IMR-90 (cell line): ENCODE measurements around the gene CEBPE. TPM values are rescaled to one million over a fixed set of nuclear protein-coding genes. Genes with fewer than 3 reads are reported as not detected.

Experiments used
- ATAC-seq: fragments of 200-7000 bp; cut with Tn5 transposase; 2 replicates; pipeline ENCODE4 v1.9.1; 2020; ENCODE audit warnings: low read depth, mild to moderate bottlenecking, moderate library complexity
- BruUV-seq: library from RNA; stranded (reverse); fragments of 400-500 nt; replicated peaks from 2 replicates; lab custom pipeline; 2021; lab: Mats Ljungman, UMichigan
- CTCF ChIA-PET: fragments of 300-600 bp; formaldehyde crosslinking; extraction: SDS; loops from one replicate; lab custom pipeline; 2021; ENCODE audit warnings: antibody characterized with exemption; lab: Yijun Ruan, JAX
- POLR2A ChIA-PET: fragments of 300-600 bp; sonication (Branson Sonifier 250); formaldehyde crosslinking; loops from one replicate; lab custom pipeline; 2022; ENCODE audit warnings: antibody characterized with exemption; ENCODE audit not compliant: unreplicated experiment; lab: Charles Lee
- DNase-seq: peaks from one replicate; pipeline ENCODE4 v3.0.0; 2013
- H2AFZ ChIP-seq: replicated peaks from 2 replicates; pipeline ENCODE3; 2013; ENCODE audit warnings: low read length, mild to moderate bottlenecking; ENCODE audit not compliant: poor library complexity
- H2AK5ac ChIP-seq: 2 replicates; pipeline ENCODE4 v1.6.1; 2013; ENCODE audit warnings: low read depth, low read length, inconsistent platforms
- H2AK9ac ChIP-seq: replicated peaks from 2 replicates; pipeline ENCODE3; 2013; ENCODE audit warnings: mild to moderate bottlenecking, low read depth, low read length, moderate library complexity; ENCODE audit not compliant: poor library complexity
- H2BK120ac ChIP-seq: 2 replicates; pipeline ENCODE4 v1.6.1; 2013; ENCODE audit warnings: low read depth, low read length, inconsistent platforms
- H2BK15ac ChIP-seq: 3 replicates; pipeline ENCODE4 v1.6.1; 2013; ENCODE audit warnings: low read depth, low read length, inconsistent platforms
- H2BK20ac ChIP-seq: 2 replicates; pipeline ENCODE4 v1.6.1; 2013; ENCODE audit warnings: low read depth, mild to moderate bottlenecking, inconsistent platforms, low read length, moderate library complexity
- H2BK5ac ChIP-seq: 2 replicates; pipeline ENCODE4 v1.6.1; 2013; ENCODE audit warnings: mild to moderate bottlenecking, low read depth, low read length, inconsistent platforms; ENCODE audit not compliant: poor library complexity, severe bottlenecking
- H3K14ac ChIP-seq: replicated peaks from 2 replicates; pipeline ENCODE4 v1.6.1; 2013; ENCODE audit warnings: low read depth, low read length, inconsistent platforms
- H3K18ac ChIP-seq: 2 replicates; pipeline ENCODE4 v1.6.1; 2013; ENCODE audit warnings: low read depth, low read length, control low read depth
- H3K23ac ChIP-seq: 2 replicates; pipeline ENCODE4 v1.6.1; 2013; ENCODE audit warnings: low read depth, low read length, inconsistent platforms
- H3K27ac ChIP-seq: 2 replicates; pipeline ENCODE4 v1.5.1; 2013; ENCODE audit warnings: mild to moderate bottlenecking, control low read depth, low read length; ENCODE audit not compliant: insufficient read depth
- H3K27me3 ChIP-seq: 2 replicates; pipeline ENCODE4 v1.6.1; 2013; ENCODE audit warnings: low read length; ENCODE audit not compliant: control insufficient read depth, insufficient read depth
- H3K36me3 ChIP-seq: 2 replicates; pipeline ENCODE4 v1.6.1; 2013; ENCODE audit warnings: low read length, mixed read lengths; ENCODE audit not compliant: control insufficient read depth, insufficient read depth
- H3K4ac ChIP-seq: 2 replicates; pipeline ENCODE4 v1.6.1; 2013; ENCODE audit warnings: low read depth, low read length, inconsistent platforms
- H3K4me1 ChIP-seq: 2 replicates; pipeline ENCODE4 v1.6.1; 2013; ENCODE audit warnings: low read length, mixed read lengths; ENCODE audit not compliant: control insufficient read depth, insufficient read depth
- H3K4me2 ChIP-seq: 2 replicates; pipeline ENCODE4 v1.6.1; 2013; ENCODE audit warnings: low read depth, mild to moderate bottlenecking, control low read depth, low read length, moderate library complexity
- H3K4me3 ChIP-seq: 2 replicates; pipeline ENCODE4 v1.5.1; 2013; ENCODE audit warnings: low read depth, mild to moderate bottlenecking, control low read depth, low read length, moderate library complexity; ENCODE audit not compliant: insufficient read depth
- H3K56ac ChIP-seq: 2 replicates; pipeline ENCODE4 v1.6.1; 2013; ENCODE audit warnings: low read length, inconsistent platforms; ENCODE audit not compliant: insufficient read depth; ENCODE audit errors: extremely low read depth
- H3K79me1 ChIP-seq, 2 experiments: 2 replicates each; pipeline ENCODE4 v1.6.1; 2013; ENCODE audit warnings: low read length in 2 of 2, inconsistent platforms in 1 of 2, low read depth in 1 of 2
- H3K9ac ChIP-seq: 2 replicates; pipeline ENCODE4 v1.6.1; 2013; ENCODE audit warnings: low read depth, low read length, control low read depth
- H3K9me1 ChIP-seq: 2 replicates; pipeline ENCODE4 v1.6.1; 2013; ENCODE audit warnings: low read length, inconsistent platforms; ENCODE audit not compliant: insufficient read depth
- H3K9me3 ChIP-seq: 2 replicates; pipeline ENCODE4 v1.6.1; 2013; ENCODE audit warnings: low read length; ENCODE audit not compliant: control insufficient read depth, insufficient read depth
- H4K20me1 ChIP-seq: 2 replicates; pipeline ENCODE4 v1.6.1; 2013; ENCODE audit warnings: low read length, inconsistent platforms; ENCODE audit not compliant: insufficient read depth
- H4K5ac ChIP-seq: 2 replicates; pipeline ENCODE4 v1.6.1; 2013; ENCODE audit warnings: mild to moderate bottlenecking, low read depth, low read length, control low read depth
- H4K8ac ChIP-seq, 2 experiments: 2 replicates each; pipeline ENCODE4 v1.6.1; 2013; ENCODE audit warnings: low read depth in 2 of 2, low read length in 2 of 2, control low read depth in 1 of 2, inconsistent platforms in 1 of 2
- H4K91ac ChIP-seq: 2 replicates; pipeline ENCODE4 v1.6.1; 2013; ENCODE audit warnings: low read depth, low read length, inconsistent platforms; ENCODE audit not compliant: insufficient read depth
- BHLHE40 ChIP-seq: fragments of 150-350 bp; IDR thresholded peaks from 2 replicates; pipeline ENCODE4 v1.6.1; 2016; ENCODE audit warnings: mild to moderate bottlenecking, low read depth, low read length
- CEBPB ChIP-seq: IDR thresholded peaks from 2 replicates; pipeline ENCODE4 v1.6.1; 2012; ENCODE audit warnings: low read depth, low read length, improper control_type of control experiment
- CHD1 ChIP-seq: IDR thresholded peaks from 2 replicates; pipeline ENCODE4 v1.6.1; 2012; ENCODE audit warnings: low read depth, low read length, improper control_type of control experiment
- CTCF ChIP-seq: conservative IDR thresholded peaks from 2 replicates; pipeline ENCODE4 v1.5.1; 2012; ENCODE audit warnings: mild to moderate bottlenecking, low read depth, low read length, improper control_type of control experiment
- ELK1 ChIP-seq: fragments of 150-350 bp; IDR thresholded peaks from 2 replicates; pipeline ENCODE4 v1.6.1; 2016; ENCODE audit warnings: low read depth, mild to moderate bottlenecking, low read length, moderate library complexity, borderline replicate concordance
- FOS ChIP-seq: fragments of 150-350 bp; IDR thresholded peaks from 2 replicates; pipeline ENCODE4 v1.6.1; 2016; ENCODE audit warnings: low read depth, low read length
- MAFK ChIP-seq: IDR thresholded peaks from 2 replicates; pipeline ENCODE4 v1.6.1; 2012; ENCODE audit warnings: low read depth, low read length, improper control_type of control experiment
- MAZ ChIP-seq: IDR thresholded peaks from 2 replicates; pipeline ENCODE4 v1.6.1; 2012; ENCODE audit warnings: low read depth, mild to moderate bottlenecking, low read length, improper control_type of control experiment, moderate library complexity, borderline replicate concordance
- MXI1 ChIP-seq: IDR thresholded peaks from 2 replicates; pipeline ENCODE4 v1.6.1; 2012; ENCODE audit warnings: low read depth, mild to moderate bottlenecking, low read length, moderate library complexity, borderline replicate concordance
- NFE2L2 ChIP-seq: fragments of 150-350 bp; IDR thresholded peaks from 2 replicates; pipeline ENCODE4 v1.6.1; 2016; ENCODE audit warnings: low read depth, mild to moderate bottlenecking, low read length
- POLR2A ChIP-seq: IDR thresholded peaks from 2 replicates; pipeline ENCODE4 v1.6.1; 2012; ENCODE audit warnings: mild to moderate bottlenecking, low read depth, low read length
- RAD21 ChIP-seq: IDR thresholded peaks from 2 replicates; pipeline ENCODE4 v1.6.1; 2012; ENCODE audit warnings: low read length, improper control_type of control experiment
- RCOR1 ChIP-seq: IDR thresholded peaks from 2 replicates; pipeline ENCODE4 v1.6.1; 2012; ENCODE audit warnings: mild to moderate bottlenecking, low read length, improper control_type of control experiment; ENCODE audit not compliant: insufficient replicate concordance
- RFX5 ChIP-seq: IDR thresholded peaks from 2 replicates; pipeline ENCODE4 v1.8.0; 2012; ENCODE audit warnings: low read depth, mild to moderate bottlenecking, low read length, moderate library complexity
- SMC3 ChIP-seq: fragments of 150-350 bp; IDR thresholded peaks from 2 replicates; pipeline ENCODE4 v1.6.1; 2016; ENCODE audit warnings: low read depth, mild to moderate bottlenecking, antibody characterized with exemption, low read length, moderate library complexity
- USF2 ChIP-seq: fragments of 150-350 bp; IDR thresholded peaks from 2 replicates; pipeline ENCODE4 v1.6.1; 2017; ENCODE audit warnings: mild to moderate bottlenecking, antibody characterized with exemption, low read length, low read depth
- WGBS, 2 experiments: methylation state at CpG; one replicate each; pipeline versions ENCODE4 v1.1.5 to v1.1.7; 2013; ENCODE audit warnings: missing lambda C conversion rate in 2 of 2; ENCODE audit not compliant: insufficient read length in 1 of 2; ENCODE audit errors: extremely low coverage in 2 of 2; 5-methylcytosine and 5-hydroxymethylcytosine counted together
- dilution Hi-C: fragments of 300-500 bp; cut with HindIII; formaldehyde crosslinking; loops from one replicate; pipeline ENCODE4 v1.14.3; 2018; ENCODE audit warnings: low sequenced_read_pairs; ENCODE audit not compliant: unreplicated experiment
- in situ Hi-C: fragments of 300-500 bp; cut with MboI; formaldehyde crosslinking; loops from 3 replicates; pipeline ENCODE4 v1.14.3; 2019; ENCODE audit warnings: low sequenced_read_pairs, inconsistent platforms, mixed read lengths
- intact Hi-C: fragments of 100-400 bp; cut with micrococcal nuclease; formaldehyde crosslinking; loops from 2 replicates; pipeline ENCODE4 v1.10.0; 2022
- polyA plus RNA-seq, 3 experiments: library from polyadenylated mRNA; depleted of rRNA; stranded (reverse); fragments of >200 nt; gene quantifications; 2 replicates each; pipeline ENCODE4 v1.2.3, GENCODE V29; 2012; ENCODE audit warnings: low replicate concordance in 1 of 3
- total RNA-seq: library from RNA; depleted of rRNA; stranded (reverse); fragments of >200 nt; gene quantifications from 2 replicates; pipeline ENCODE4 v1.2.3, GENCODE V29; 2012

The CEBPE gene
- total and polyA plus RNA-seq, 2 of the 4 experiments (the other 2 are of a cell fraction): 0.05 TPM; not detected in 1

- no TSS peak for BruUV-seq
- no peak overlapping the region for H3K4me2 ChIP-seq
- H2AK5ac ChIP-seq: no peak overlapping the region
- intact Hi-C loops (no loop called here), in situ Hi-C loops (no loop called here), dilution Hi-C loops (no loop called here)
- no peaks in the 10 kb centered on the region for H3K9me3 ChIP-seq
- no peak for TF ChIP-seq NFE2L2
- TF ChIP-seq MXI1: no peak
- TF ChIP-seq RFX5: no peak
- no peak for TF ChIP-seq BHLHE40
- TF ChIP-seq CTCF: no peak
- no peak for TF ChIP-seq USF2
- no peak for TF ChIP-seq MAZ
- no peak for TF ChIP-seq CEBPB
- no peak for TF ChIP-seq RAD21
- TF ChIP-seq RCOR1: no peak
- TF ChIP-seq SMC3: no peak
- no peak for TF ChIP-seq ELK1
- no peak for TF ChIP-seq CHD1
- no peak for TF ChIP-seq POLR2A
- no peak for TF ChIP-seq FOS
- TF ChIP-seq MAFK: no peak
- H3K18ac ChIP-seq: no peak overlapping the region
- no peak overlapping the region for H2BK20ac ChIP-seq
- H3K4me1 ChIP-seq: no peaks in the 10 kb centered on the region
- no peak overlapping the region for H2BK120ac ChIP-seq
- no peak overlapping the region for H2AK9ac ChIP-seq
- no peak overlapping the region for H3K9ac ChIP-seq
- POLR2A ChIA-PET: no interaction called here
- no CpG with 5 or more reads among the region's 6 CpGs for WGBS, 2 experiments
- H3K79me1 ChIP-seq: no peaks in the 10 kb centered on the region
- H3K4me3 ChIP-seq: no peak overlapping the region
- no peaks in the 10 kb centered on the region for H4K20me1 ChIP-seq
- H3K27me3 ChIP-seq: peaks cover 39% of the 10 kb centered on the region
- H3K56ac ChIP-seq: no peak overlapping the region
- no peak overlapping the region for H4K91ac ChIP-seq
- H2BK15ac ChIP-seq: no peak overlapping the region
- no peak overlapping the region for H3K23ac ChIP-seq
- no peak overlapping the region for H3K27ac ChIP-seq
- CTCF ChIA-PET: interaction anchor here (1.1 kb wide), 2 partner anchors 17 to 61 kb away, joined by 3 read pairs; no protein-coding TSS in a partner anchor
- H2AFZ ChIP-seq: no peak overlapping the region
- no peaks in the 10 kb centered on the region for H3K36me3 ChIP-seq
- no peak overlapping the region for H4K5ac ChIP-seq
- DNase-seq (no peak), ATAC-seq (no peak)
- H2BK5ac ChIP-seq: no peak overlapping the region
- H3K9me1 ChIP-seq: no peaks in the 10 kb centered on the region
- no peak overlapping the region for H3K4ac ChIP-seq
- H3K14ac ChIP-seq: no peak overlapping the region
- no peak overlapping the region for H4K8ac ChIP-seq
Measured at GRCh38 chr14:23137813-23138535, 18.9 kb upstream of the CEBPE start.
